HG03135 (cell line): ENCODE results near the gene OS9.

Source experiments
- ATAC-seq: cut with Tn5 transposase; IDR thresholded peaks from one replicate; pipeline ENCODE4 v1.9.1; 2021; ENCODE audit warnings: mild to moderate bottlenecking, moderate library complexity; ENCODE audit not compliant: unreplicated experiment

OS9 gene

GRCh38 chr12:57750561-57751431 is 56.9 kb downstream of the OS9 start:
- no peak for ATAC-seq

GRCh38 chr12:57751432-57751787 is 57.5 kb downstream of the OS9 start:
- no peak for ATAC-seq

- peak; percentile 71 for ATAC-seq
Measured at GRCh38 chr12:57751788-57752667, 58.1 kb downstream of the OS9 start, which contains the start of gene CDK4. Gene CDK4, minus strand, starts transcription at chr12:57752310. Its CDS starts 593 bp downstream, at chr12:57751717.

- no peak for ATAC-seq
Measured at GRCh38 chr12:57752668-57753000, 58.7 kb downstream of the OS9 start.

GRCh38 chr12:57753756-57754337 is 59.9 kb downstream of the OS9 start:
- no peak for ATAC-seq

- peak; percentile 22 for ATAC-seq
Measured at GRCh38 chr12:57754411-57755193, 60.7 kb downstream of the OS9 start, which contains the start of gene MARCHF9. Gene MARCHF9, plus strand, starts transcription at chr12:57755103. Its CDS starts 426 bp downstream, at chr12:57755529.

- ATAC-seq = no peak
Measured at GRCh38 chr12:57755194-57755453, 61.2 kb downstream of the OS9 start.

GRCh38 chr12:57755454-57756372 is 61.8 kb downstream of the OS9 start:
- ATAC-seq = no peak

- ATAC-seq = no peak
Measured at GRCh38 chr12:57756406-57757341, 62.7 kb downstream of the OS9 start.

GRCh38 chr12:57757771-57758170 is 63.8 kb downstream of the OS9 start:
- ATAC-seq = no peak

GRCh38 chr12:57758552-57759359 is 64.8 kb downstream of the OS9 start:
- ATAC-seq = no peak

- ATAC-seq = no peak
Measured at GRCh38 chr12:57759360-57759980, 65.5 kb downstream of the OS9 start.

- no peak for ATAC-seq
Measured at GRCh38 chr12:57760347-57760982, 66.5 kb downstream of the OS9 start.

- no peak for ATAC-seq
Measured at GRCh38 chr12:57761391-57761998, 67.6 kb downstream of the OS9 start.

GRCh38 chr12:57762463-57762862 is 68.5 kb downstream of the OS9 start:
- no peak for ATAC-seq

- no peak for ATAC-seq
Measured at GRCh38 chr12:57763881-57764661, 70.1 kb downstream of the OS9 start.
